GM18508 (cell line): Measurements from ENCODE around the gene BBS12.
"Not testable (repeated sequence)": the region's sequence is repeated elsewhere in the genome, so short reads cannot be mapped to it uniquely, and the experiment has no call there.

Experiments used
- ATAC-seq: cut with Tn5 transposase; IDR thresholded peaks from one replicate; pipeline ENCODE4 v1.9.1; 2021; ENCODE audit warnings: moderate number of reproducible peaks; ENCODE audit not compliant: insufficient read depth, unreplicated experiment

BBS12 gene

GRCh38 chr4:122764071-122764820, 31.7 kb downstream of the BBS12 start:
- no peak for ATAC-seq

GRCh38 chr4:122764821-122765215, 32.3 kb downstream of the BBS12 start:
- peak; percentile 86 for ATAC-seq

- ATAC-seq: no peak
These were observed 33.3 kb downstream of the BBS12 start for GRCh38 chr4:122765692-122766352.

GRCh38 chr4:122766353-122766705, 33.8 kb downstream of the BBS12 start:
- no peak for ATAC-seq

GRCh38 chr4:122766950-122767349, 34.4 kb downstream of the BBS12 start:
- ATAC-seq: no peak

GRCh38 chr4:122771724-122772123, 39.2 kb downstream of the BBS12 start:
- no peak for ATAC-seq

- ATAC-seq: no peak
These were observed 39.8 kb downstream of the BBS12 start for GRCh38 chr4:122772311-122772710.

GRCh38 chr4:122772986-122773385, 40.5 kb downstream of the BBS12 start:
- ATAC-seq: no peak

- ATAC-seq: no peak
These were observed 42.5 kb downstream of the BBS12 start for GRCh38 chr4:122775039-122775438.

GRCh38 chr4:122775987-122776836, 43.7 kb downstream of the BBS12 start:
- no peak for ATAC-seq

GRCh38 chr4:122776916-122777315, 44.4 kb downstream of the BBS12 start:
- ATAC-seq: no peak

GRCh38 chr4:122777846-122778673, 45.6 kb downstream of the BBS12 start:
- no peak for ATAC-seq

GRCh38 chr4:122781486-122781885, 49.0 kb downstream of the BBS12 start:
- ATAC-seq: no peak

- ATAC-seq: no peak
These were observed 51.1 kb downstream of the BBS12 start for GRCh38 chr4:122783301-122784215.

- ATAC-seq: no peak
These were observed 51.8 kb downstream of the BBS12 start for GRCh38 chr4:122784261-122784660.

GRCh38 chr4:122785099-122785498, 52.6 kb downstream of the BBS12 start:
- ATAC-seq: no peak

- ATAC-seq: not testable (repeated sequence)
These were observed 53.8 kb downstream of the BBS12 start for GRCh38 chr4:122786296-122786695.

GRCh38 chr4:122786920-122787319, 54.4 kb downstream of the BBS12 start:
- ATAC-seq: not testable (repeated sequence)

- ATAC-seq: no peak
These were observed 55.4 kb downstream of the BBS12 start for GRCh38 chr4:122787940-122788339.
